HG02798 (cell line): ENCODE measurements around the gene EMC10.
"Not testable (repeated sequence)": the region's sequence is repeated elsewhere in the genome, so short reads cannot be mapped to it uniquely, and the experiment has no call there.

Experiments
- ATAC-seq: cut with Tn5 transposase; IDR thresholded peaks from one replicate; pipeline ENCODE4 v1.9.1; 2021; ENCODE audit warnings: mild to moderate bottlenecking; ENCODE audit not compliant: unreplicated experiment, poor library complexity

The EMC10 gene

GRCh38 chr19:50476224-50476906 lies at the start of gene EMC10, which contains the start of gene GARIN5A:
Gene EMC10, plus strand, starts transcription at chr19:50476507. Its CDS starts 38 bp downstream, at chr19:50476545.
Gene GARIN5A, minus strand, starts transcription at chr19:50476848. Its CDS starts 460 bp downstream, at chr19:50476388.
- ATAC-seq: peak; percentile 88

- no peak for ATAC-seq
Measured at GRCh38 chr19:50427318-50427925, 48.9 kb upstream of the EMC10 start.

- no peak for ATAC-seq
Measured at GRCh38 chr19:50427997-50428425, 48.3 kb upstream of the EMC10 start.

GRCh38 chr19:50428772-50429463 lies 47.4 kb upstream of the EMC10 start:
- no peak for ATAC-seq

DNA sequence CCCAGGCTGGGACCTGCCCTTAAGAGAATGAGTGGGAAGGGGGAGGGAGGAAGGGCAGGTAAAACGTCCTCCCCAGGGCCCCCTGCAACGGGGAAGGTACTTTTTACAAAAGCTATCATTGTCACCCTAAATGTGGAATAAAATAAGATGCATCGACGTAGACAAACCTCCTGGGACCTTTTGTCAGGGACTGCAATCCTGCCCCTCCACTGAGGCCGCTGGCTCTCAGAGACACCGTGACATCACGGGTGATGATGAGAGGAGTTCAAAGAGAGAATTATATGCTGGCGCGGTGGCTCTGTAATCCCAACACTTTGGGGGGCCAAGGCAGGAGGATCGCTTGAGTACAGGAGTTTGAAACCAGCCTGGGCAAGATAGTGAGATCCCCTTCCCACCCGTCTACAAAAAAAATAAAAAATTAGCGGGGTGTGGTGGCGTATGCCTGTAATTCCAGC lies 45.4 kb upstream of the EMC10 start:
- no peak for ATAC-seq

DNA sequence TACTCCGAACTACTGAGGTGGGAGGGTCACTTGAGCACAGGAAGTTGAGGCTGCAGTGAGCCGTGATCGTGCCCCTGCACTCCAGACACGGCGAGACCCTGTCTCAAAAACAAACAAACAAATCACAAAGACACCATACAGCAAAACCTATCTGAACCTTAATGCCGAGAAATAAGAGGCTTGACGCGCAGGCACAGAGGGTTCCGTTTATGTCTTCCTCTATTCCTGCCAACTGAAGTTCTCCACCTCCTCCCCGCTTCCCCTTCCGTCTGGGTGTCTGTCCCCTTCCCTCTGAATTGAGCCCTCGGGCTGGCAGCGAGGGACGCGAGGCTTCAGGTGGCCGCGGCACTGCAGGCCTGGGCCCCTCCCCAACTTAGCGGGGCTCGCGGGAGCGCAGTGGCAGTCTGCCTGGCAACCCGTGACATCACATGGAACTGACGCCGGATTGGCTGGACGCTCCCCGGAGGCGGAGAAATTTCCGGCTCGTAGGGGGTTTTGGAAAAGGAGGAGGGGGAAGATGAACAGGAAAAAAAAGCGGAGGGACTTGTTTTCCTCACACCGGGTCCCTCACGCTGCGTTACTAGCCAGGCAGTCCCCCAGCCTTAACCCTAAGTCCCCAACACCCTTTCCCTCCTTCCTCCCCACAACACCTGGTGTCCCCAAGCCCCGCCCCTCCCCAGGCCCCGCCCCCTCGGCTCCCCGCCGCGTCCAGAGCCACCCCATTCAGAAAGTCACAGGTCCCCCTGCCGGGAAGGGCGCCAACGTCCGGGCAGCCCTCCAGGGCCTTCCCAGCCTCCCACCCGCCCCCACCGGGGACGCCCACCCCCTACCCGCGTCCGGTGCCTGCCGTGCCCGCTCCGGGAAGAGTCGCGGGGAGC lies 44.7 kb upstream of the EMC10 start:
- ATAC-seq: peak; percentile 86

DNA sequence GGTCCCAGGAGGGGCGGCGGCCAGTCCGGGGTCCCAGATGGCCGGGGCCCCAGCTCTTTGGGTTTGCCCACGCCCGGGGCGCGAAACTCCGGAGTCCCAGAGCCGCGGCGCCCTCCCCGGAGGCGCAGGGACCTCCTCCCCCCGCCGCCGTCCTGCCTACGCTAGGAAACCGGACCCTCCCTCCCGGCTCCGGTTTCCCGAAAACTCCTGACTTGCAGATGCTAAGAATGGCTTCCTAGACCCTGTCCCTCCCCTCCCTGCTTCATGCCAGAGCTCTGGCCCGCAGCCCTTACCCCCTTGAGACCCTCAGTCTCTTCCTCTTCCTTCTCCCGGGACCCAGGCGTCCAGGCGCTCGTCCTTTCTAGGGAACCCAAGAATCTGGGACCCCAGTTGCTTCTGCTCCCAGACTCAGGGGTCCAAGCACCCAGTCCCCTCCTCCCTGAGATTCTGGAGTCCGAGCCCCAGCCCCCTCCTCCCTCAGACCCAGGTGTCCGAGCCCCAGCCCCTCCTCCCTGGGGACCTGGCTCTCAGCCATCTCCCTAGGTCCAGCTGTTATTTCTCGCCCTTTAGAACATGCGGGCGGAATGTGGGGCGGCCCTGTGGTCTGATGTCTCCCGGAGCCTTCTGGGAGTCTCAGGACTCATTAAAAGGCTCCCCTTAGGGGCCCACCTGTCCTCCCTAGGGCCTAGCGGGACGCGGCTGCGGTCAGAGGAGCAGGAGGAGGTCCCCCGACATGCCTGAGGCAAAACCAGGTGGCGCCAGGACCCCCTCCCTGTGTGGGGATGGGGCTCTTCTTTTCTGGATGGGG lies 43.9 kb upstream of the EMC10 start, which contains the start of gene MYBPC2:
MYBPC2 (plus strand) TSS at position 672 of the 808 bp plus-strand sequence; CDS start at position 734, 62 bp downstream.
- ATAC-seq: peak; percentile 18

GRCh38 chr19:50433201-50434180 lies 42.8 kb upstream of the EMC10 start:
- no peak for ATAC-seq

DNA sequence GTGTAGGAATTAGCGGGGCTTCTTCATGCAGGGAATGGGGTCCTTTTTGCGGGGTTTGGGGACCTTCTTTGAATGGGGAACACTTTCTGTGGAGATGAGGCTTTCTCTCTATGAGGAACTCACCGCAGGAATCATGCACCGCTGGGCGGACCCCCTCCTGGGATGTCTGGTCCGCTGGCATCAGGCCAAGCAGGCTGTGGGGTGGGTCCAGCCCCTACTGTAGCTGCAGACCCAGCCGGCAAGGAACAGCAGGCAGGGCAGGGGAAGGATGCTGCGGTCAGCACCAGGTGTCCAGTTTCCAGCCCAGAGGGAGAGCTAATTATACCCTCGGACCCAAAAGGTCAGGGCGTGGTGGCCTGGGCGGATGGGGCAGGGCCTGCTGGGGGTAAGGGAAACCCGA lies 41.8 kb upstream of the EMC10 start:
- no peak for ATAC-seq

- ATAC-seq: no peak
Measured at GRCh38 chr19:50435221-50435620, 41.1 kb upstream of the EMC10 start.

- ATAC-seq: no peak
Measured at GRCh38 chr19:50435627-50436026, 40.7 kb upstream of the EMC10 start.

DNA sequence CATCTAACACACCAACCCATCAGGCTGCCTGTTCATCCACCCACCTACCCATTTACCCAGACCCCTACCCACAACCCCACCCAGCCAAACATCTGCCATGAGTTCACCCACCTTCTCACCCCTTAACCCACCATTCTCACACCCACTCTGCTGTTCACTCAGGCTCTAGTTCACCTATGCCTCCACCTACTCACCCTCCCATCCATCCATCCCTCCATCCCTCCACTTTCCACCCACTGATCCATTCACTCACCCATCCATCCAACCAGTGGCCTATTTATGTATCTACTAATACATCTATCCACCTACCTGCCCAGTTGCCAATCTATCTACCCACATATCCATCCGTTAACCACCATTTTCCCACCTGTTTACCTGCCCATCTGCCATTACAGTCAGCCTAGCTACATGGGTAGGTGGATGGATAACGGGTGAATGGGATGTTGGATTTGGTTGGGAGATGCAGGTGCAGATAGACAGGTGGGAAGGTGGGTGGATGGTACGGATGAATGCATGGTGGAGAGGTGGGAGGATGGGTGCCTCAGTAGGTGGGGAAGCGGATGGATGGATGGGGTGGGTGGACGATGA lies 38.4 kb upstream of the EMC10 start:
- ATAC-seq: no peak

- ATAC-seq: not testable (repeated sequence)
Measured at GRCh38 chr19:50439130-50439529, 37.2 kb upstream of the EMC10 start.

DNA sequence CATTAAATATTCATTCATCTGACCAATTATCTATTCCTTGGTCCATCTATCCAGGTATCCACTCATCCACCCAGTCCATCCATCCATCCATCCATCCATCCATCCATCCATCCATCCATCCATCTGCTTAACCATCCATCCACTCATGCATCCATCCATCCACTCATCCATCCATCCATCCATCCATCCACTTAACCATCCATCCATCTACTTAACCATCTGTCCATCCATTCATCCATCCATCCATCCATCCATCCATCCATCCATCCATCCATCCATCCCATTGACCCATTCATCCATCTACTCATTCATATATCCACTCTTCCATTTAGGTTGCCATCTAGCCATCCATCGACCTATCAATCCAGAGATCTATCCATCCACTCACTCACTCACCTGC lies 32.2 kb upstream of the EMC10 start:
- ATAC-seq: no peak

DNA sequence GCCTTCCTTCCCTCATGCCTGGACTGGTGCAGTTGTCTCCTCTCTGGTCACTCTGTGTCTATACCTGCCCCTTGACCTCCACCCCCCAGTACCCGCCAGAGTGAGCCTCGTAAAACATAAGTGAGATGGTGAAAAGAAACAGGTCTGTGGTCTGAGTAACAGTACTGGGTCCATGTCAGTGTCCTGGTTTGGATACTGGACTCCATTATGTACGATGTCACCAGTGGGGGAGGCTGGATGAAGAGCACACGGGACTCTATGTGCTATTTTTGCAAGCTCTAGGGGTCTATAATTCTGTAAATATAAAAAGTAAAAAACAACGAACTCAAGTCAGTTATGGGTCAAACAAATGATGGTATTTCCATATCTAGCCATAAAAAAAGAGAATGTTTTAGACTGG lies 29.3 kb upstream of the EMC10 start:
- ATAC-seq: no peak

GRCh38 chr19:50447750-50448149 lies 28.6 kb upstream of the EMC10 start:
- no peak for ATAC-seq

GRCh38 chr19:50449236-50449899 lies 26.9 kb upstream of the EMC10 start:
- ATAC-seq: no peak
